GM18873 (cell line): ENCODE data around the gene IQGAP3.

Experiments used
- ATAC-seq: cut with Tn5 transposase; IDR thresholded peaks from one replicate; pipeline ENCODE4 v1.9.1; 2021; ENCODE audit warnings: mild to moderate bottlenecking, moderate library complexity, moderate number of reproducible peaks; ENCODE audit not compliant: unreplicated experiment, low FRiP score

Gene IQGAP3

DNA sequence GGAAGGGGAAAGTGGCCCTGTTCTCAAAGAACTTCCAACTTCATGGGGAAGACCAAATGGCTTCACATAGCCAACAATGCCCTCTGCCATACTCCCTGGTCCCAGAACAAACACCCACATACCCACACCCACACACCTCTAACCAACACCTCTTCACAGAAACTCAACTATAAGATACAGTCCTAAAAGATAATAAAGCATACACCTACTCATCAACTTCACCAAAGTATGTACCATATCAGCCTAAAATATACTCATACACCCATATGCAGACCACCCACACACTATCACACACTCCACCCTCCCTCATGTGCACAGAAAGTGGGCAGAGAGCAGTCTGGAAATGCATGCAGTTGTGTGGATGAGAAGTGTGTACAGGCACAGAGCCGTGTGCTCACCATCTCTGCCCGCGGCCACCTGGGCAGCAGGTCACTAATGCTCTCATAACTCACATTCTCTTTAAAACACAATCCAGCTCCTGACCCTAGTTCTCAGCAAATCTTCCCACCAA is 27.7 kb downstream of the IQGAP3 start:
- ATAC-seq = no peak

DNA sequence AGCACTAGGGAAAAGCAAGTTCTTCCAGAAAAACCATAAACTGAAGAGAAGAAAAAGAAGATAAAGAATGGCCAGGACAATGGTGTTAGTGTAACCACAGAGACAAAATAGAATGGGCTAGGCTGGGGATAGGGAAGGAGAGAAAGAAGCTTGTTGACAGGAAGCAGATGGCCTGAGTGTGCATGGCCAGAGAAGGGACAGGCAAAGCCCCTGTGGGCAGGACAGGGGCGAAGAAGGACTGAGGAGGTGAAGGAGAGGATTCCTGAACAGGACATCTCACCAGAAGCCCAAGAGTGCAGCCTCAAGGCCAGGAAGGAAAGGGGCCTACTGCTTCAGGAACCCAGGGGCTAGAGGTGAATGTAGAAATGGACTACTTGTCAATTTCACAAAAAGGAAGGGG is 29.3 kb downstream of the IQGAP3 start:
- ATAC-seq = no peak

DNA sequence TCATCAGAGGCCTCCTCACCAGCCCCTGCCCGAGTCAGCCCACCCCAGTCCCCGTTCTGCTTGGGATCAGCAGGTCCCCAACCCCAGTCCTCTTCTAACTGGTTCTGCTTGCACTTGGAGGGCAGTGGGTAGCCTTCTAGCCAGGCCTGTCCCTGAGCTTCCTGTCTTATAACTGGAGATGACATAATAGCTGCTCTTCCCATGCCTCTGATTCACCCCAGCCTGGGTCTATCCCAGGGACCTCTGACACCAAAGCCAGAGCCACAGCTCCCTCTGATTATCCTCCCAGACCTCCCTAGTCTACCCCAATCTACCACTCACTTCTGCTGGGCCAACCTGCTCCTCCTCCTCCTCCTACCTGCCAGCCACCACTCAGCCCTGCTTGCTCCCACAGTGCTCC is 31.4 kb downstream of the IQGAP3 start:
- ATAC-seq = no peak

DNA sequence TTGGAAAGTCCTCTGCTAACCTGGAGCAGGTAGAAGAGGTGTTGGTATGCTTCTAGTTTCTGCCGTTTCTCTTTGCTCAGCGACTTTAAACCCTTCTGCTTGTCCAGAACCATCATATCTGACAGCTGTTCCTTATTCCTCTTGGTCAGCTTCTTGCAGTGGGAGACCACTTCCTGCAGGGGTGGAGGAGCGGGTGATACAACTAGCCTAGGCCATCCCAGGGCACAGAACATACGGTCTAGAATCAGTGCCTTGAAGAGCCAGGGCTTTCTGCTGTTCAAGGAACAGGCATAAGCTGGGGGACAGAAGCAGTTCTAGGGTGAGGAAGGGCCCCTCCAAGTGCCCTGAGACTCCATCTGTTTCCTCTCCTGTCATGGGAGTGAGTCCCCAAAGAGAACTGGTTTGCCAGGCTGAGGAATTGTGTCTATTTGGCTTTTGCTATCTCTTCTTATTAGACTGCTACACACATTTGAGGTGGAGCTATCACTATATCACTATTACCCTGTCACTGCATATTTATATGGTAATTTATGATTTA is 32.5 kb downstream of the IQGAP3 start:
- ATAC-seq = no peak

DNA sequence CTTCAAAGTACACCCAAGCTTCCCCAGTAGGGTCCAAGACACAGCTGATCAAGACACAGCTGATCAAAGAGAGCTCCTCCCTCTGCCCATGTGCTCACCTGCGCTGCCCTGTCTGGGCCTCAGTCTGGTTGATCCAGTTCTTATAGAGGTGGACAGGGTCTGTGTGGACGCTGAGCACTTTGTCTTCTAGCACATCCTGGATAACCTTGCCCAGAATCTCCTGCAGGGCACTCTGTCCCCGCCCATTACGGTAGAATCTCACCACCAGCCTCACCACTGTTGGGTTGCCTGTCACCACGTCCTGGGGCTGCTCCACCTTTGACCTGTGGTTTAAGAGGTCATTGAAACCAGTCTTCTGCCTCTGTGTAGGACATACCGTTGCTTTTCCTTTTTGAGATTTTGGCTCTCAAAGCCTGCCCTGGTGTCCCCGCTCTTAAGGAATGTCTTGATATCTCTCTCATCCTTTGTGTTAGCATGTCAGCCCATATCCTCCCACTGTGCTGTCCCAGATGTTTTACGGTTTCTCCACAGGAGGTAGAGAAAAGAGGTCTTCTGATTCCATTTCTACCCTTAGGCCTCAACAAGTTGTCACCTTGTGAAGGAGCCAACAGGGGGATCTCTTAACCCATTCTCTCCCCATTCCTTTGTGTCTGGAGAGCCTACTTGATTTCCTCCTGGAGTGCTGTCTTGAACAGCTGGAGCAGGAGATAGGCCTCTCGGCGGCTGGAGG is 33.5 kb downstream of the IQGAP3 start:
- ATAC-seq = no peak

DNA sequence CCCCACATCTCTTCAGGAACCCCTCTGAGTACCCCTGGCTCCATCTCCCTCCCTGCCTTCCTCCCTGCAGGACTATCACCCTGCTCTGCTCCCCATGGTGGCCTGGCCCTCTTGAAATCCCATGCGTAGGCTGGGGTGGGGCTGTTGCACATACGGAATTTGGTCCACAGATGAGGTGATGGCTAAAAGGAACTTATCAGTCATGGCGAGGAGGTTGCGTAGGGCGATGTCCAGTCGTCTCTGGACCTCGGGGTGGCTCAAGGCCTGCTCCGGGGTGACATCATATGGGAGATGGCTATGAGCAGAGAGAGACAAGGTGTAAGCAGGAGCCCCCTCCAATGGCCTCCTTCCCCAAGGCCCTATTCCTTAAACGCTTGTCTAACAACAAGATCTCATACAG is 35.3 kb downstream of the IQGAP3 start:
- ATAC-seq = no peak

DNA sequence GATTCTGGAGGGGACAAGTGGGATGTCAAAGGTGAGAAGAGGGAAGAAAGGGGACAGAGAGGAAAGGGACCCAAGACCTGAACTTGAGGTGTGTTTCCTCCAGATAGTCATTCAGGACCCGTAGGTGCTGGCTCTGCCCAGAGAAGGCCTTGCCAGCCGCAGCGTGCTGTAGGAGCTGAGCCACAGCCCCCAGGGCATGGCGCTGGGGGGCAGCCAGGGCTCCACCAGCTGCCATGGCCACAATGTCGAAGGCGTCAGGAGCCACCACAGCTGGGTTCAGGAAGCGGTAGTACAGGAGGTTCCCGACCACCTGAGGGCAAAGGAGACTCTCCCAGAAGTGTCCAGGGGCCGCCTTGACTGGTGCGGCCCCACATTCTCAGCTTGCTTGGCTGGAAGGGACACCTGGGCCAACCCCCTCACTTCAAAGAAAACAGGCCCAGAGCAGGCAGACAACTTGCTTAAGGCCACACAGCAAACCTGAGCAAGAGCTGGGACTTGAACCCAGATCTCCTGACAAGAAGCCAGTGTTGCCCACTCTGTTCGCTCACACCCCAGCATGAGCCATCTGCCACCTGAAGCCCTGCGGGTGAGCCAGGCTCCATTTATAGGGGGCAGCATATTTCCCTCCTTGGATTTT is 37.8 kb downstream of the IQGAP3 start:
- no peak for ATAC-seq

DNA sequence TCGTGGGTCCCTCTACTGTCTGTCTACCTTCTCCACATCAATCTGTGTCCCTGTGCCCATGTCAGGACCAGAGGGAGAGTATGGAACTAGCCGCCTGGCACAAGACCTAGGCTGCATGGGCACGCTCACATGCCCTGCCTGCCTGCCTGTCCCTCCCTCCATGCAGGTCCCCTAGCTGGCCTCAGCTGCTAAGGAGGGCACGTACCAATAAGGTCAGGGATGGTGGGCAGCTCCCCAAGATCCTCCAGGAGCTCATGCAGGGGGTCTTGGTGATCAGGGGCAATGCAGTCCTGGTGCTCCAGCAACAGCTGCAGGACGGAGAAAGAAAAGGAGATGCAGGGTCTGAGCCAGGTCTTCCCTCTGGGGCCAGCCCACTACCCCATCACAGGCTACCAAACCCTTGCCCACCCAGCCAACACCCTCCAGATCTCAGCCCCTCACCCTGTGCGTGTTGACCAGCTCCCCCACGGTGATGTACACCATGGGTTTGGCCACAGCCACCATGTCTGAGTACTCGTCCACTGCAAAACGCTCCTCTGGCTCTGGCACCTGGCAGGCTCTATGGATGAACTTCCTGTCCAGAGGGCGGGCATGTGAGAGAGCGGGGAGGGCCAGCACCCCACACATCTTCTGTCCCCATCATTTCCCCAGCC is 38.7 kb downstream of the IQGAP3 start:
- ATAC-seq = no peak

DNA sequence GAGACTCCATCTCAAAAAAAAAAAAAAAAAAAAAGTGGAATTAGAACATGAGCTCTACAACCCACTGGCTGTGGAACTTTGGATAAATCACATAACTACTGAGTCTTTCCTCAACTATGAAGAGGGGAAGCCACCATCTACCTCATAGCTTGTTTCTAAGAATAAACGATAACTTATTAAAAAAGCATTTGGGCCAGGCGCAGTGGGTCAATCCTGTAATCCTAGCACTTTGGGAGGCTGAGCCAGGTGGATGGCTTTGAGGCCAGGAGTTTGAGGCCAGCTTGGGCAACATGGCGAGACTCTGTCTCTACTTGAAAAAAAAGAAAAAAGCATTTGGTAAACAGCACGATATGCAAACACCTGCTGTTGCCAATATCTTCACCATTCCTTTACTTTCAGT is 40.0 kb downstream of the IQGAP3 start:
- ATAC-seq = no peak

DNA sequence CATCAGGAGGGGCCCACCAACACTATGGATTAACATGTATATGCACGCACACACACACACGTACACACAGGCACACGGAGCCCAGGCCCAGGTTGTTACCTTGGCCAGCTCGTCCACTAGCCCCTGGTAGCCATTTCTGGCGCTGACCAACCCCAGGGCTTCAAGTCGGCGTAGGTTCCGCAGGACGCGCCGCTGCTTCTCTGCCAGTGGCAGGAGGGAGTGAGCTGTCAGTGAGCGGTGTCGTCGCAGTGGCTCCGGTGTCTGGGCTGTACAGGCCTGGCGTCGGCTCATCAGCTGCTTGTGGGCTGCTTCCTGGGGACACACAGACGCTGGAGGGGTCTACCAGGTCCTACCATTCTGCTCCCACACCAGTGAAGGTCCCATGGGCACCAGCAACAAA is 42.4 kb downstream of the IQGAP3 start:
- no peak for ATAC-seq

DNA sequence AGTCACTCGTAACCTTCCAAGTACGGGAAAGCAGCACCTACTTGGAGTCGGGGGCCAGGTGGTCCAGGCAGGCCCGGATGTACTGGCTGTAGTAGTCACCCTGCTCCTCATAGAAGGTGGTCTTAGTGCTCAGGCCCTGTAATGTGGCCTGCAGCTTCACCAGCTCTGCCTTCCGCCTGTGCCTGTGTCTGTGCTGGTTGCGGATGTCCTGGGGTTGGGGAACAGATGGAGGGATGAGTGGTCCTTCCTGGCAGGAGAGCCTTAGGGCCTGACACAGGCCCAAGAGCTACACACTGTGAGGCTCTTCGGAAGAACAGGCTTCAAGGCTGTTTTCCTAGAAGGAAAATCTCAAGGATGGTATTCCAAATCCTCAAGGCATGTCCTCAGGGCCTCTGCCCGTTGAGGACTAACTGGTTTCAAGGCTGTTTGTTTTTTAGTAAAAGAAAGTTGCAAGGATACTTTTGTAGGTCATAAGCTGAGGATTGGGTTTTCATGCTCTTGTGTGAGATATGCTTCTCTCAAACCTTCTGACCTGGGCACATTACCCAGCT is 43.4 kb downstream of the IQGAP3 start:
- no peak for ATAC-seq

DNA sequence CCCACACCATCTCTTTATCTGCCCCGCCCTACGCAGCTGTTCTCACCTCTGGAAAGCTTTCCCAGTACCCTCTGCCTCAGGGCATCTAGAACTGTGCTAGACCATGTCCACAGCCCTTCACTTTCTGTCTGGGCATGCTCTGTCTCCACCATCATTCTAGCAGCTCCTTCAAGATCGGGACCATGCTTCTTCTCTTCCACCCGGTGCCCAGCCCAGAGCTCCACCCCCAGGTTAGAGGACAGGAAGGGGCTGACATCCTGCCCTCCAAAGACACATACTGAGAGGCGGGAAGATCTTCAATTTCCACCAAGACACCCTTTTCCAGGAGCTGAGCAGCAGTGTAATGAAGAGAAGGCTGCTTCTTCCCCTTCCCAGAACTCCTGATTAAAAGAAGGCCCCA is 44.1 kb downstream of the IQGAP3 start:
- ATAC-seq = no peak

DNA sequence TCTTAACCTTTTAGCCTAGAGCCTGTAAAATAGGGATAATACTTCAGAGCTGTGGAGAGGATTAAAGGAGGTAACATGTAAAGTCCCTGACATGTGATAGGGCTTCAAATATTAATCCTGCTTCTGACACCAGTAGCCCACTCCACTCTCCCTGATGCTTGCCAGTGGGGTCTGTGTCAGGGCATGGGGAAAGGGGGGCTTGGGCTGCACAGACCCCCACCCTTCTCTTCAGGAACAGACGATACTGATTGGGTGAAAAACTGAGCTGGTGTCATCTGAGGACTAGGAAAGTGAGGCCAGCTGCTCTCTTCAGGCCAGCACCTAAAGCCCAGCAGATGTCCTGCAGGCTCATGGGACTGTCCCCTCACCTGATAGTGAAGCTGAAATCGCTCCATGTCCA is 44.8 kb downstream of the IQGAP3 start:
- ATAC-seq = no peak

DNA sequence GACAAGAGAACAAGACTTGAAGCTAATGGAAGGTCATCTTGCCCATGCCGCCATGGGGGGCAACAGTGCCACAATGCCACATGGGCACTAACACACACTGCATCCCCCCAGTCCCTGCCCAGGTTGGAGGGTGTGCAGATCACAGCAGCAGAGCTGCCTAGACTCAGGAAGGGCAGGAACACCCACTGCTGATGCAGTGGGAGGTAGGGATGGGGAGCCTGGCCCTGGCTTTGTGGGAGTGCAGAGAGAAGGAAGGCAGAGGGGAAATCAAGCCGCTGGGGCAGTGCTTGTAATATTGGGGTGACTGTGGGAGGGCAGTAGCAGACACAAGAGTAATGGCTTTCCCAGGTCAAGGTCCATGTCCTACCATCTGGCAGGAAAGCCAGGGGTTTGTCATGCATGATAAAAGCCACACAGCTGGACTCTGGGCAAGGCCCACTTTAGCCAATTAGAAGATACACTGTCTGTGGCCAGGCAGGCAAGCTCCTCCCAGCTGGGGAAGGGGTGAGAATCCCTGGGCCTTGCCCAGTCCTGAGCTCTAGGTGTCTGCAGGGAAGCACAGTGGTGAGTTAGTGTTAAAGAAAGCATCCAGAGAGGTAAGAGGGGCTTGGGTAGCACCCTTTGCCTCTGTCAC is 46.4 kb downstream of the IQGAP3 start:
- ATAC-seq = no peak

DNA sequence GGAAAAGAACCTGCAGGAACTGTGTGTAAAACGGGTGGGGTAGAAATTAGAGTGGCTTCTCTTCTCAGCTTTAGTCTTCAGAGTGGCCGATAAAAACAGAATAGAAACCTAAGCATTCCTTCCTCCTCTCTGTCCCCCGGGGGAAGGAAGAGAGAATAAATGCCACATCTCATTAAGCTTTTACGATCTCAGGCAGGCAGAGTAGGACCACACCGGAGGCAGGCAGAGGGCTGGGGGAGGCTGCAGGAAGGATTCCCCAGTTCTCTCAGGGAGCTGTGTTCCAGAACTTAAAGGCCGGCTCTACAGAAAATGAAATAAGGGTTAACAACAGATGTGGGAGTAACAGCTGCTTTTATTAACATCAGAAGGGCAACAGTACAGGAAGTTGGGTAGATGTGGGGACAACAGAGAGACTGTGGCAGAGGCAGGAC is 47.3 kb downstream of the IQGAP3 start:
- ATAC-seq = no peak

DNA sequence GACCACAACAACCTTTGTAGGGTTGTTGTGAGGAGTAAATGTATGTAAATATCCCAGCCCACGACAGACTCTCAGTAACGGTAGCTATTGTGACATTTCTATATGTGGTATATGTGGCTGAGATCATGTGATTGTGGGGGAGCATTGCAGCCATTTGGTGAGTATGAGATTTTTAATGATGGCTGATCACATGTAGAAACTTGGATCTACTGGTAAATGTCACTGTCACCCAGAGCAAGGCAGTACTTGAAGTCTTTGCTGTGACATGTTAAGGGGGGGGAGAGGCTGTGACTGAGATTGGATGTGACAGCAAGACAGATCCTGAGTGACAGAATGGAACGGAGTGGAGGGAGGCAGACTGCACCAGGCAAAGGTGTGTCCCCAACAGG is 47.9 kb downstream of the IQGAP3 start:
- ATAC-seq = no peak

DNA sequence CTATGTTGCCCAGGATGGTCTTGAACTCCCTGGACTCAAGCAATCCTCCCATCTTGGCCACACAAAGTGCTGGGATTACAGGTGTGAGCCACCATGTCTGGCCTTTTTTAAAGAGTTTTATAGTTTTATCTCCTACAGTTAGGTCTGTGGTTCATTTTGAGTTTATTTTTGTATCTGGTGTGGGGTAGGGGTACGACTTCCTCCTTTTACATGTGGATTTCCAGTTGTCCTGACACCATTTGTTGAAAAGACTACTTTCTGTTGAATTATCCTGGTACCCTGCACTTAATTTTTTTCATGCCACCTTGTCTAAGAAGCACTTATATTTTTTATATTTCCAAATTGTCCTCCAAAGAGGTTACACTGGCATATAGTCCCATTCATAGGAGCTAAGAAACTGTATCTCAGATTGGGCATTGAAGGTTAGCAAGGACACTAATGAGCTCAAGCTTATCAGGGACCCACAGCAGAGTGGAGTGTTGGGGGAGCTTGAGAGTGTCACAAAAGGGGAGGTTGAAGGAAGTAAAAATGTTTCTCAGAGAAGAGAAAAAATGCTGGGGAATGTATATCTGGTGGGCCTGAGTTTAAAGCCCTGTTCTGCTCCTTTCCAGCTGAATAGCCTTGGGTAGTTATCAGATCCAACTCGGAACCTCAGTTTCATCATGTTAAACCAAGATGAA is 48.4 kb downstream of the IQGAP3 start:
- no peak for ATAC-seq

DNA sequence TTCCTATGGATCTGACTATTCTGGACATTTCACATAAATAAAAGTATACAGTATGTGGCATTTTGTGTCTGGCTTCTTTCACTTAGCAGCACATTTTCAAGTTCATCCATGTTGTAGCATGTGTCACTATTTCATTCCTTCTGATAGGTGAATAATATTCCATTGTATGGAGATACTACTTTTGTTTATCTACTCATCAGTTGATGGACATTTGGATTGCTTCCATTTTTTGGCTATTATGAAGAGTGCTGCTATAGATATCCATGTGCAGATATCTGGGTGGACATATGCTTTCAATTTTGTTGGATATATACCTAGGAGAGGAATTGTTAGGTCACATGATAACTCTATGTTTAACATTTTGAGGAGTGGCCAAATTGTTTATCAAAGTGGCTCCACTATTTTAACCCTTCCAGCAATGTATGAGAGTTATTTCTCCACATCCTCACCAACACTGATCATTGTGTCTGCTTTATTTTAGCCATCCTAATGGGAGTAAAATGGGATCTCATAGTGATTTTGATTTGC is 49.9 kb downstream of the IQGAP3 start:
- no peak for ATAC-seq

DNA sequence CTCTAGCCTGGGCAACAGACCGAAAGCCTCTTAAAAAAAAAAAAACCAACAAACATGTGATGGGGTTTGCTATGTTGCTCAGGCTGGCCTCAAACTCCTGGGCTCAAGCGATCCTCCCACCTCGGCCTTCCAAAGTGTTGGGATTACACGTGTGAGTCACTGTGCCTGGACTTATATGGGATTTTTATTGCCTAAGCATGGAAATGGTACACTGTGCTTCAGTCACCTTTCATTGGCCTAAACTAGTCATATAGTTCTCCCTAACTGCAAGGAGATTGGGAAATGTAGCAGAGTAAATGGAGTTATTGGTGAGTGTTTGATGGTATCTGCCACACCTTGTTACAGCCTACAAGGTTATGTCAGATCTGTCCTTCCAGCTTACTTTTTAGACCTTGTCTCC is 54.6 kb downstream of the IQGAP3 start:
- no peak for ATAC-seq

DNA sequence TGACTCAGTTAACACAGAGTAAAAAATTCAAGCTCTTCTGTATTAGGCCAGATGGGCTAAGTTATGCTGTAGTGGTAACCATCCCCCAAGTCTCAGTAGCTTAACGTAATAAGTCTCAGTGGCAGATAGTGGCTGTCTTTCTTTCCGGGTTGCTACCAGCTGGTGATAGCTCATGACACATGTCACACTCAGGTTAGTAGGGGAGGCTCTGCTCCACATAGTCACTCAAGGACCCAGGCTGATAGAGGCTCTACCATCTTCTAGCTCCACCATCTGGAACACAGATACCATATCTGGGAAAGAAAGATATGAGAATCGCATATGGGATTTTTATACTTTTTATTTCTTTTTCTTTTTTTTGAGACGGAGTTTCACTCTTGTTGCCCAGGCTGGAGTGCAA is 55.5 kb downstream of the IQGAP3 start:
- ATAC-seq = no peak
